ENCODE results near the gene MYO16. TPM values are rescaled to one million over a fixed set of nuclear protein-coding genes. Genes with fewer than 3 reads are reported as not detected.

Gene MYO16
- total RNA-seq, 4 donors from 2014 or later: 0.53 TPM; not detected in 3

DNA sequence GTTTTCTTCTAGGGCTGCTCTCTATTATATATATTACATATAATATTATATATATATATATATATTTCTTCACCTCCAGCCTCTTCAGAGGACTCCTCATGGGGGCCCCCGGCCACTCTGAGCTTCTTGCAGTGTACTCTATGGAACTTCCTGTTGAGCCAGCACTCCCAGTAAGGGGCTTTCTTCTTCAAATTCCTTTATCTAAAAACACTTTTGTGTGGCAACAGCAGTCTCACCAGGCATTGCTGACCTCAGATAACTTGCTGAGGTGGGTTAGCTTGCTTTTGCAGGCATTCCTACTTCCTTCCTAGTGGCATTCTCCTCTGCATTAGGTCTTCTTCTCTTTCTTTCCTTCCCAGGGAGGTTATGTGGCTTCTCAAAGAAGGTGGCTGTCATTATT is 381.5 kb downstream of the MYO16 start:
- Histone ChIP-seq H3K9me3 (no peaks in the 10 kb centered on the region), H3K36me3 (no peaks in the 10 kb centered on the region), H3K27me3 (no peaks in the 10 kb centered on the region), H3K27ac (no peak overlapping the region), H3K4me3 (no peak overlapping the region), H3K4me1 (no peaks in the 10 kb centered on the region)
- TF ChIP-seq, protein P1, sequence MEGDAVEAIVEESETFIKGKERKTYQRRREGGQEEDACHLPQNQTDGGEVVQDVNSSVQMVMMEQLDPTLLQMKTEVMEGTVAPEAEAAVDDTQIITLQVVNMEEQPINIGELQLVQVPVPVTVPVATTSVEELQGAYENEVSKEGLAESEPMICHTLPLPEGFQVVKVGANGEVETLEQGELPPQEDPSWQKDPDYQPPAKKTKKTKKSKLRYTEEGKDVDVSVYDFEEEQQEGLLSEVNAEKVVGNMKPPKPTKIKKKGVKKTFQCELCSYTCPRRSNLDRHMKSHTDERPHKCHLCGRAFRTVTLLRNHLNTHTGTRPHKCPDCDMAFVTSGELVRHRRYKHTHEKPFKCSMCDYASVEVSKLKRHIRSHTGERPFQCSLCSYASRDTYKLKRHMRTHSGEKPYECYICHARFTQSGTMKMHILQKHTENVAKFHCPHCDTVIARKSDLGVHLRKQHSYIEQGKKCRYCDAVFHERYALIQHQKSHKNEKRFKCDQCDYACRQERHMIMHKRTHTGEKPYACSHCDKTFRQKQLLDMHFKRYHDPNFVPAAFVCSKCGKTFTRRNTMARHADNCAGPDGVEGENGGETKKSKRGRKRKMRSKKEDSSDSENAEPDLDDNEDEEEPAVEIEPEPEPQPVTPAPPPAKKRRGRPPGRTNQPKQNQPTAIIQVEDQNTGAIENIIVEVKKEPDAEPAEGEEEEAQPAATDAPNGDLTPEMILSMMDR (IDR thresholded peaks at IDR 0.05): no peak
- TF ChIP-seq POLR2A (IDR thresholded peaks at IDR 0.05): no peak
- no peak for DNase-seq

DNA sequence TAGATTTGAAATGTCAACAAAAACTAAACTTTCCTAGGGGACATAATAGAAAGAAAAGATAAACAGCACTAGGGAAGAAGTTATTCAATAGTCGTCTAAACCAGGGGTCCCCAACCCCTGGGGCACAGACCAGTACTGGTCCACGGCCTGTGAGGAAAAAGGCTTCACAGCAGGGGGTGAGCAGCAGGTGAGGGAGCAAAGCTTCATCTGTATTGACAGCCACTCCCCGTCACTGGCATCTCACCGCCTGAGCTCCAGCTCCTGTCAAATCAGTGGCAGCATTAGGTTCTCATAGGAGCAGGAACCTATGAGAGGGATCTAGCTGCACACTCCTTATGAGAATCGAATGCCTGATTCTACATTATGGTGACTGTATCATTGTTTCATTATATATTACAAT is 382.7 kb downstream of the MYO16 start:
- Histone ChIP-seq H3K27ac (no peak overlapping the region), H3K36me3 (no peaks in the 10 kb centered on the region), H3K27me3 (no peaks in the 10 kb centered on the region), H3K4me1 (no peaks in the 10 kb centered on the region), H3K4me3 (no peak overlapping the region), H3K9me3 (no peaks in the 10 kb centered on the region)
- no peak for TF ChIP-seq POLR2A (IDR thresholded peaks at IDR 0.05)
- TF ChIP-seq, protein P1 (IDR thresholded peaks at IDR 0.05): no peak
- no peak for DNase-seq

DNA sequence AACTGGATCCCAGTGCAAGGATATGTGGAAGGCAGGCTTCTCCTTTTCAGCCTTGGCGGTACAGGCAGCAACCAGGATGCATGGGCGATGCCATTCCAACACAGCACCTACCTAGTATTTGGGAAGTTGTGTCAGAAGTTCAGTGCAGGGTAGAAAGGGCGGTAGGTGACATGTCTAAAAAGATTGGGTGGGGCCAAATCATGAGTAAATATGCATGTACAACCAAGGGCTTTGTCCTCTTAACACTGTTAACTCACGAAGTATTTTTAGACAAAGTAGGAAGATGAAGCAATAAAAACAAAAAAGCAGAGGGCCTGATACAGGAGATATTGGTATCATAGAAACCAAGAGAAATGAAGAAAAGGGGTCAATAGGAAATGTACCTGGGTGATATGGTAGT is 392.1 kb downstream of the MYO16 start:
- Histone ChIP-seq H3K27me3 (no peaks in the 10 kb centered on the region), H3K9me3 (no peaks in the 10 kb centered on the region), H3K4me3 (no peak overlapping the region), H3K27ac (no peak overlapping the region), H3K36me3 (no peaks in the 10 kb centered on the region), H3K4me1 (no peaks in the 10 kb centered on the region)
- DNase-seq: no peak
- TF ChIP-seq, protein P1 (IDR thresholded peaks at IDR 0.05): no peak
- TF ChIP-seq POLR2A (IDR thresholded peaks at IDR 0.05): no peak

DNA sequence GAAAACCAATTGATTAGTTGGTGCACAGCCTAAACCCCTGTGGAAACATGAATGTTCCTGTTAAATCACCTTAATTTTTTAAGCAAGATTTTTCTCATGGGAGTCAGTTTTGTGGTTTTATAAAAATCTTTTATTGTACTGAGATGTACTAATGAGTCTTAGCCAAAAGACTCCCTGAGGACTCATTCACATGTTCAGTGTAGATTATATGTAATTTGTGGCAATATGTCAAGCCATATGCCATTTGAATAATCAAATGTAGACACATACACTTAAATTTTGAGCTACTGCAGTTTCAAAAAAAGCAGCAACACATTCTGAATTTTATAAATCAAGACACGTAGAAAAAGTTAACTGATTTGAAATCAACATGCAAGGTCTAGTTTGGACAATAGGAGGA is 395.2 kb downstream of the MYO16 start:
- no peaks in the 10 kb centered on the region for H3K36me3 ChIP-seq
- no peak for DNase-seq
- TF ChIP-seq, protein P1 (IDR thresholded peaks at IDR 0.05): no peak
- TF ChIP-seq POLR2A (IDR thresholded peaks at IDR 0.05): no peak
- H3K4me3 ChIP-seq: no peak overlapping the region
- no peaks in the 10 kb centered on the region for H3K4me1 ChIP-seq
- no peaks in the 10 kb centered on the region for H3K9me3 ChIP-seq
- no peaks in the 10 kb centered on the region for H3K27me3 ChIP-seq
- no peak overlapping the region for H3K27ac ChIP-seq

DNA sequence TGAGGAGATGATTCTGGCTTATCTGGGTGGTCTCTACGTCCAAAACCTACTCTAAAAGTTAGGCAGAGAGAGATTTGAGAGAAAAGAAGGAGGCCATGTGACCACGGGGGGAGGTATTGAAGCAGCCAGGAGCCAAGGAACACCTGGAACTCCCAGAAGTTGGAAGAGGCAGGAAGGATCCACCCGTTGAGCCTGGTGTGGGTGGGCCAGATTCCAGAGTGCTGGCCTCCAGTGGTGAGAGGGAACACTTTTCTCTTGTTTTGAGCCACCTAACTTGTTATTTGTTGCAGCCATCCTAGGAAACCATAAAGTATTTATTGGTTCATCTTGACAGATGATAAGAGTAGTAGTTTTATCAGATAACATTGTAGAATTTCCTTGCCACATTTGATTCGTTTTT is 396.9 kb downstream of the MYO16 start:
- Histone ChIP-seq H3K27me3 (no peaks in the 10 kb centered on the region), H3K4me1 (no peaks in the 10 kb centered on the region), H3K27ac (no peak overlapping the region), H3K9me3 (no peaks in the 10 kb centered on the region), H3K4me3 (no peak overlapping the region), H3K36me3 (no peaks in the 10 kb centered on the region)
- TF ChIP-seq POLR2A (IDR thresholded peaks at IDR 0.05): no peak
- TF ChIP-seq, protein P1 (IDR thresholded peaks at IDR 0.05): no peak
- DNase-seq: no peak

DNA sequence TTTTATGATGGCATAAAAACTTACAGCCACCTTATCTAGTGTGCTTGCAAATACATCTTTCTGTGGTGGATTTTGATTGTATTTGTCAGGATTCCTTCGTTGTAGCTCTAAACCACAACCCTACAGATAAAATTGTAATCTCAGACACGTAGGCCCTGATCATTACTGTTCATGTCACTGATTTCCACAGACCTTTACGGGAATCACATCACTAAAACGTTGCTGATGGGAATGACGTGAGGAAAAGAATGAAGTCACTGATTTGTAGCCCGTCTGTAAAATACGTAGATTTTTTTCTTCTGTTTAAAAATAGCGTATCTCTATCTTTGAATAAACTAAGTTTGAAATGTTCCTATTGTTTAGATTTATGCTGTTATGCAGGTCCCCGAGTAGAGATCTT is 399.2 kb downstream of the MYO16 start:
- H3K4me3 ChIP-seq: no peak overlapping the region
- H3K36me3 ChIP-seq: no peaks in the 10 kb centered on the region
- TF ChIP-seq POLR2A (IDR thresholded peaks at IDR 0.05): no peak
- TF ChIP-seq, protein P1 (IDR thresholded peaks at IDR 0.05): no peak
- no peaks in the 10 kb centered on the region for H3K27me3 ChIP-seq
- H3K4me1 ChIP-seq: no peaks in the 10 kb centered on the region
- no peak for DNase-seq
- no peak overlapping the region for H3K27ac ChIP-seq
- H3K9me3 ChIP-seq: no peaks in the 10 kb centered on the region
